Endothelial cell of umbilical vein (primary cell): ENCODE measurements around the gene BCS1L. TPM values are rescaled to one million over a fixed set of nuclear protein-coding genes. Genes with fewer than 3 reads are reported as not detected.

Experiments
- Bru-seq: library from RNA; stranded (reverse); fragments of 400-500 nt; gene quantifications from one replicate; lab custom pipeline; 2021; lab: Mats Ljungman, UMichigan
- BruChase-seq, 2 experiments: library from RNA; stranded (reverse); fragments of 400-500 nt; gene quantifications; one replicate each; lab custom pipeline; 2021; lab: Mats Ljungman, UMichigan
- BruUV-seq: library from RNA; stranded (reverse); fragments of 400-500 nt; replicated peaks from 2 replicates; lab custom pipeline; 2021; lab: Mats Ljungman, UMichigan
- CTCF ChIA-PET: fragments of 300-600, 350-600 bp; sonication (Branson Sonifier 250); formaldehyde crosslinking; loops from one replicate; lab custom pipeline; 2021; ENCODE audit warnings: antibody characterized with exemption, inconsistent platforms; lab: Charles Lee
- POLR2A ChIA-PET: fragments of 300-600, 350-600 bp; sonication (Branson Sonifier 250); formaldehyde crosslinking; loops from one replicate; lab custom pipeline; 2021; ENCODE audit warnings: antibody characterized with exemption, inconsistent platforms; lab: Charles Lee
- DNase-seq: peaks from one replicate; pipeline ENCODE4 v3.0.0-alpha.2; 2011; ENCODE audit warnings: low read depth, low spot score
- FAIRE-seq: peaks from 2 replicates; lab custom pipeline; 2011; peaks lifted over from hg19 to GRCh38; lab: Jason Lieb, UNC
- H2AFZ ChIP-seq: 2 replicates; pipeline ENCODE4 v1.6.0; 2012; ENCODE audit warnings: low read depth, low read length, control low read depth, inconsistent platforms
- H3K27ac ChIP-seq: 2 replicates; pipeline ENCODE4 v1.5.1; 2011; ENCODE audit warnings: low read depth, mild to moderate bottlenecking, control low read depth, low read length, moderate library complexity; ENCODE audit not compliant: insufficient read depth
- H3K27me3 ChIP-seq, 2 experiments: 2 replicates each; pipeline versions ENCODE4 v1.6.0 to v1.6.1; 2011; ENCODE audit warnings: low read length in 2 of 2, mixed read lengths in 1 of 2; ENCODE audit not compliant: control insufficient read depth in 2 of 2, insufficient read depth in 2 of 2
- H3K36me3 ChIP-seq, 2 experiments: 2 replicates in 1 of 2; 3 replicates in 1 of 2; pipeline ENCODE4 v1.5.1; 2011; ENCODE audit warnings: low read length in 2 of 2, mild to moderate bottlenecking in 1 of 2, moderate library complexity in 1 of 2; ENCODE audit not compliant: control insufficient read depth in 2 of 2, insufficient read depth in 2 of 2; ENCODE audit errors: extremely low read depth in 1 of 2
- H3K4me1 ChIP-seq: 3 replicates; pipeline ENCODE4 v1.5.1; 2011; ENCODE audit warnings: mild to moderate bottlenecking, low read length; ENCODE audit not compliant: control insufficient read depth, insufficient read depth; ENCODE audit errors: extremely low read depth
- H3K4me2 ChIP-seq: 2 replicates; pipeline ENCODE4 v1.6.1; 2011; ENCODE audit warnings: low read length, control low read depth, mixed read lengths; ENCODE audit not compliant: insufficient read depth
- H3K4me3 ChIP-seq, 3 experiments: fragments of 200-600 bp in 1 of 3; sonication (generic), shearing (Covaris generic) in 1 of 3; replicated peaks in 1 of 3; 2 replicates each; pipeline ENCODE4 v1.5.1; 2011 to 2016; ENCODE audit warnings: control low read depth in 3 of 3, low read length in 3 of 3, mild to moderate bottlenecking in 2 of 3, inconsistent platforms in 1 of 3, low read depth in 1 of 3, moderate library complexity in 1 of 3; ENCODE audit not compliant: insufficient read depth in 1 of 3
- H3K79me2 ChIP-seq: 2 replicates; pipeline ENCODE4 v1.6.0; 2012; ENCODE audit warnings: low read length, inconsistent platforms; ENCODE audit not compliant: control insufficient read depth, insufficient read depth
- H3K9ac ChIP-seq: replicated peaks from 2 replicates; pipeline ENCODE3; 2011; ENCODE audit warnings: low read length, control low read depth; ENCODE audit not compliant: insufficient read depth; ENCODE audit errors: extremely low read depth
- H3K9me1 ChIP-seq: replicated peaks from 3 replicates; pipeline ENCODE4 v1.6.0; 2011; ENCODE audit warnings: mild to moderate bottlenecking, low read length; ENCODE audit not compliant: control insufficient read depth, insufficient read depth; ENCODE audit errors: extremely low read depth
- H3K9me3 ChIP-seq: replicated peaks from 2 replicates; pipeline ENCODE4 v1.5.1; 2012; ENCODE audit warnings: low read length, inconsistent platforms; ENCODE audit not compliant: control insufficient read depth, insufficient read depth
- H4K20me1 ChIP-seq: replicated peaks from 2 replicates; pipeline ENCODE3; 2011; ENCODE audit warnings: mild to moderate bottlenecking, low read length; ENCODE audit not compliant: control insufficient read depth, insufficient read depth; ENCODE audit errors: extremely low read depth
- MYC ChIP-seq: IDR thresholded peaks from one replicate; pipeline ENCODE4 v1.6.1; 2011; ENCODE audit warnings: mild to moderate bottlenecking, low read depth, low read length
- POLR2A ChIP-seq: IDR thresholded peaks from 2 replicates; pipeline ENCODE4 v1.6.1; 2012; ENCODE audit warnings: low read depth, mild to moderate bottlenecking, control low read depth, low read length
- POLR2AphosphoS5 ChIP-seq: IDR thresholded peaks from 2 replicates; pipeline ENCODE4 v1.6.1; 2012; ENCODE audit warnings: low read depth, mild to moderate bottlenecking, control low read depth, low read length, moderate library complexity; ENCODE audit not compliant: insufficient read depth
- dilution Hi-C: fragments of 300-500 bp; cut with MboI; formaldehyde crosslinking; loops from one replicate; pipeline ENCODE4 v1.15.0; 2019; ENCODE audit warnings: low sequenced_read_pairs; ENCODE audit not compliant: extremely low pct_ligation_motif_present
- intact Hi-C: fragments of 100-400 bp; cut with micrococcal nuclease; formaldehyde crosslinking; loops from one replicate; pipeline ENCODE4 v1.10.0; 2022
- long read RNA-seq: library from polyadenylated mRNA; stranded (forward); transcript quantifications from one replicate; pipeline ENCODE4 v2.0.0, GENCODE V29; 2021
- polyA minus RNA-seq, 3 experiments: library from RNA; depleted of rRNA, polyadenylated mRNA; stranded (reverse); fragments of >200 nt; gene quantifications; 1 replicate in 1 of 3; 2 replicates in 2 of 3; pipeline ENCODE4 v1.2.3, GENCODE V29; 2011
- polyA plus RNA-seq, 4 experiments: library from polyadenylated mRNA; depleted of rRNA in 3 of 4; stranded (reverse) in 3 of 4; unstranded in 1 of 4; fragments of >200 nt; gene quantifications; 2 replicates each; pipeline versions ENCODE4 v1.2.1 to v1.2.3, GENCODE V29; 2011 to 2012; ENCODE audit warnings: missing spikeins in 1 of 4
- total RNA-seq: library from RNA; stranded (reverse); gene quantifications from 2 replicates; pipeline ENCODE4 v1.2.3, GENCODE V29; 2021
- TF ChIP-seq, protein P1 (sequence below): IDR thresholded peaks from 2 replicates; pipeline ENCODE4 v1.6.1; 2011; ENCODE audit not compliant: insufficient read depth, insufficient read length

The BCS1L gene, protein sequence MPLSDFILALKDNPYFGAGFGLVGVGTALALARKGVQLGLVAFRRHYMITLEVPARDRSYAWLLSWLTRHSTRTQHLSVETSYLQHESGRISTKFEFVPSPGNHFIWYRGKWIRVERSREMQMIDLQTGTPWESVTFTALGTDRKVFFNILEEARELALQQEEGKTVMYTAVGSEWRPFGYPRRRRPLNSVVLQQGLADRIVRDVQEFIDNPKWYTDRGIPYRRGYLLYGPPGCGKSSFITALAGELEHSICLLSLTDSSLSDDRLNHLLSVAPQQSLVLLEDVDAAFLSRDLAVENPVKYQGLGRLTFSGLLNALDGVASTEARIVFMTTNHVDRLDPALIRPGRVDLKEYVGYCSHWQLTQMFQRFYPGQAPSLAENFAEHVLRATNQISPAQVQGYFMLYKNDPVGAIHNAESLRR
- total RNA-seq, result 43.0 and 57.4 TPM in 2 replicates
- 70.3 and 82.1 TPM in 2 replicates for polyA plus RNA-seq
- polyA plus RNA-seq (2011; cell fraction: cytosol; rRNA removed), result 56.4 and 64.2 TPM in 2 replicates
- polyA plus RNA-seq (2011; cell fraction: nucleus; rRNA removed), result 182 and 228 TPM in 2 replicates
- 55.9 and 58.7 TPM in 2 replicates for polyA plus RNA-seq (2012)
- 32.0 and 48.0 TPM in 2 replicates for polyA minus RNA-seq
- 18.0 TPM for polyA minus RNA-seq (2011; cell fraction: cytosol; rRNA and poly(A)+ RNA removed)
- 19.5 and 25.9 TPM in 2 replicates for polyA minus RNA-seq (2011; cell fraction: nucleus; rRNA and poly(A)+ RNA removed)
- percentile 63 among the genes with signal in this experiment for Bru-seq, nascent RNA
- BruChase-seq, experiment 1, labeled RNA remaining after a 6-hour chase, result percentile 80 among the genes with signal in this experiment
- percentile 72 among the genes with signal in this experiment for BruChase-seq, experiment 2, labeled RNA remaining after a 2-hour chase
- long read RNA-seq, transcript BCS1L-203 (9 exons, 1,525 nt), result minor isoform, 9 of 141 reads
- long read RNA-seq, transcript BCS1L-201 (8 exons, 1,454 nt), result major isoform, 64 of 141 reads
- long read RNA-seq, partial matches to known transcripts, result 29 of 141 reads
- long read RNA-seq, other reads (novel, unspliced or antisense), result 29 of 141 reads

DNA sequence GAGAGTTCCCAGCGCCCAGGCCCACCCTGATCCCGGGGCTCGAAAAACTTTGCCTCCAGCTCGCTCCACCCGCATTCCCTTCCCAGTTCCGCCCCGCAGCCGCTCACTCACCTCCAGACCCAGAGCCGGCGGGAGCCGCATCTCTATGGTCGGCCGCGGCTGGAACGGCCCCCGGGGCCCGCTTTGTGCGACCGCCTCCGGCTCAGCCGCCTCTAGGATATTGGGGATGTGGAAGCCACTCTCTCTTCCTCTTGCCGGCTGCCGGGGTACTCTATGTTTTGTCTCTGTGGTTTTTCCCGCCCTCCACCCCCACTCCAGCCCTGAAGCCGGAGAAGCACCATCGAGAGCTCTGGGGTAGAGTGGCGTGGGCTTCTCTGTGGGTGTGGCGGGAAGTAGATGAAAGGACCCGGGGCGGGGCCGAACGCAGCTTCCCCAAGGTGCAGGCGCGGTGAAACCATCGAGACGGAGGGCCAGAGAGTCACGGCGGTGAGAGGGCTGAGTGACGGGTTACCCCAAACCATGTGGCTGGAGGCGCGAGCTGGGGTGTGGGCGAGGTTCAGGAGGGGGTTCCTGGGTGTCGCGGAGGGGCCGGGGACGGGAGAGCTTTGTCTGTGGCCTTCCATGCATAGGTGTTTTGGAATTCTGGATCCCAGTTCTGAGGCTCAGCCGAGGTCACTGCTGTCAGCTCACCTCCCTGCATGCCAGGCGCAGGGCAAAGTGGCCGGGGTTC is at the start of gene BCS1L, which contains the start of gene ZNF142:
TSS of gene BCS1L (plus strand) at position 426 of the 730 bp plus-strand sequence. CDS start 1,305 bp downstream, outside the sequence.
TSS of gene ZNF142 (minus strand) at position 366 of the 730 bp plus-strand sequence. CDS start 3,194 bp downstream, outside the sequence.
- Histone ChIP-seq H3K9me3 (no peaks in the 10 kb centered on the region), H3K9ac (peak within 1 kb of the TSS; percentile 56), H3K4me3 (peak within 1 kb of the TSS; percentile 74 to 95 (median 87)), H3K27ac (peak within 1 kb of the TSS; percentile 24), H3K9me1 (no peaks in the 10 kb centered on the region), H3K27me3 (no peaks in the 10 kb centered on the region), H3K36me3 (peaks cover 24 to 30% of the 10 kb centered on the region in 2 experiments), H3K79me2 (peaks cover 34% of the 10 kb centered on the region), H3K4me1 (peaks cover 9% of the 10 kb centered on the region), H3K4me2 (peak within 1 kb of the TSS; percentile 77), H4K20me1 (no peaks in the 10 kb centered on the region), H2AFZ (peak within 1 kb of the TSS; percentile 71)
- intact Hi-C loops, result loop anchor here (1.0 kb wide), 3 partner anchors 13 to 28 kb away; partner anchors contain the start of genes RNF25 and STK36
- peak; percentile 97 for FAIRE-seq
- dilution Hi-C loops, result no loop called here
- BruUV-seq, result no TSS peak
- ChIA-PET POLR2A (interaction anchor here (0.7 to 2.0 kb wide), 7 partner anchors 12 to 728 kb away, joined by 3 to 6 read pairs (median 4); partner anchors contain the start of genes DNPEP, PLCD4, RNF25 and STK36), CTCF (interaction anchor here (0.6 to 4.8 kb wide), 19 partner anchors 8 to 590 kb away, joined by 3 to 99 read pairs (median 5); partner anchors contain the start of genes CYP27A1, PLCD4, RNF25 and STK36)
- TF ChIP-seq, protein P1, sequence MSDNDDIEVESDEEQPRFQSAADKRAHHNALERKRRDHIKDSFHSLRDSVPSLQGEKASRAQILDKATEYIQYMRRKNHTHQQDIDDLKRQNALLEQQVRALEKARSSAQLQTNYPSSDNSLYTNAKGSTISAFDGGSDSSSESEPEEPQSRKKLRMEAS, result no peak
- peak; percentile 58 for TF ChIP-seq POLR2AphosphoS5
- peak; percentile 73 for TF ChIP-seq POLR2A
- TF ChIP-seq MYC, result peak; percentile 87
- DNase-seq, result peak; percentile 88
